Mesothelial cell of epicardium (in vitro differentiated cells): ENCODE measurements around the gene TMEM52. TPM values are rescaled to one million over a fixed set of nuclear protein-coding genes. Genes with fewer than 3 reads are reported as not detected.

Source experiments
- DNase-seq, 2 experiments: peaks; one replicate each; pipeline ENCODE4 v3.0.0; 2021; ENCODE audit warnings: low spot score in 2 of 2; ENCODE audit not compliant: unreplicated experiment in 2 of 2
- H3K27ac Mint-ChIP-seq: 2 replicates; pipeline ENCODE4 v1.8.0; 2021; ENCODE audit warnings: mixed read lengths
- H3K27me3 Mint-ChIP-seq: 2 replicates; pipeline ENCODE4 v1.8.0; 2021; ENCODE audit warnings: low read depth, mixed read lengths
- H3K36me3 Mint-ChIP-seq: 2 replicates; pipeline ENCODE4 v1.8.0; 2021; ENCODE audit warnings: mixed read lengths
- H3K4me1 Mint-ChIP-seq: 2 replicates; pipeline ENCODE4 v1.8.0; 2021; ENCODE audit warnings: mixed read lengths
- H3K4me3 Mint-ChIP-seq: 2 replicates; pipeline ENCODE4 v1.8.0; 2021; ENCODE audit warnings: mild to moderate bottlenecking, moderate library complexity, mixed read lengths
- H3K9me3 Mint-ChIP-seq: 2 replicates; pipeline ENCODE4 v1.8.0; 2021; ENCODE audit warnings: mixed read lengths
- CTCF ChIP-seq: fragments of 200-600 bp; sonication (generic); IDR thresholded peaks from one replicate; pipeline ENCODE4 v1.5.0; 2021; ENCODE audit warnings: antibody characterized with exemption; ENCODE audit not compliant: unreplicated experiment
- total RNA-seq: library from RNA; stranded (reverse); gene quantifications from 3 replicates; pipeline ENCODE4 v1.2.1, GENCODE V29; 2021

TMEM52 gene
- total RNA-seq, 1 donor from 2014 or later = 2.8 TPM

GRCh38 chr1:1964811-1965210 lies 45.7 kb upstream of the TMEM52 start:
- Mint-ChIP-seq H3K36me3 (no peaks in the 10 kb centered on the region), H3K27ac (no peak overlapping the region), H3K27me3 (peaks cover 26% of the 10 kb centered on the region), H3K4me1 (peaks cover 5% of the 10 kb centered on the region), H3K4me3 (no peak overlapping the region), H3K9me3 (no peaks in the 10 kb centered on the region)
- TF ChIP-seq CTCF = no peak
- no peak for DNase-seq

- no peak for DNase-seq
- Mint-ChIP-seq H3K9me3 (no peaks in the 10 kb centered on the region), H3K27ac (no peak overlapping the region), H3K36me3 (no peaks in the 10 kb centered on the region), H3K4me3 (no peak overlapping the region), H3K27me3 (peaks cover 26% of the 10 kb centered on the region), H3K4me1 (peaks cover 7% of the 10 kb centered on the region)
- no peak for TF ChIP-seq CTCF
Measured at GRCh38 chr1:1963570-1963969, 44.5 kb upstream of the TMEM52 start.

GRCh38 chr1:1962752-1963151 lies 43.7 kb upstream of the TMEM52 start:
- Mint-ChIP-seq H3K27me3 (peaks cover 26% of the 10 kb centered on the region), H3K4me3 (no peak overlapping the region), H3K4me1 (peaks cover 7% of the 10 kb centered on the region), H3K36me3 (no peaks in the 10 kb centered on the region), H3K27ac (no peak overlapping the region), H3K9me3 (no peaks in the 10 kb centered on the region)
- no peak for TF ChIP-seq CTCF
- no peak for DNase-seq

- DNase-seq = no peak
Measured at GRCh38 chr1:1960480-1961196, 41.6 kb upstream of the TMEM52 start.

GRCh38 chr1:1959840-1960479 lies 40.9 kb upstream of the TMEM52 start:
- Mint-ChIP-seq H3K9me3 (no peaks in the 10 kb centered on the region), H3K27me3 (peaks cover 20% of the 10 kb centered on the region), H3K36me3 (no peaks in the 10 kb centered on the region), H3K27ac (no peak overlapping the region), H3K4me1 (peaks cover 16% of the 10 kb centered on the region), H3K4me3 (no peak overlapping the region)
- peak; percentile 79 for TF ChIP-seq CTCF
- DNase-seq = peak; percentile 78 to 90

More at GRCh38 chr1:1960480-1961196, 41.6 kb upstream of the TMEM52 start:
- no peak overlapping the region for H3K27ac Mint-ChIP-seq
- H3K4me1 Mint-ChIP-seq = peaks cover 12% of the 10 kb centered on the region
- H3K9me3 Mint-ChIP-seq = no peaks in the 10 kb centered on the region
- no peaks in the 10 kb centered on the region for H3K36me3 Mint-ChIP-seq
- peaks cover 20% of the 10 kb centered on the region for H3K27me3 Mint-ChIP-seq
- H3K4me3 Mint-ChIP-seq = no peak overlapping the region
- no peak for TF ChIP-seq CTCF
